Fibroblast of mammary gland (primary cell): ENCODE measurements around the gene PPM1L.

Experiments
- DNase-seq: peaks from one replicate; pipeline ENCODE4 v3.0.0-alpha.2; 2010; ENCODE audit warnings: low read depth
- H3K4me3 ChIP-seq: 2 replicates; pipeline ENCODE4 v1.5.1; 2011; ENCODE audit warnings: low read depth, mild to moderate bottlenecking, low read length, moderate library complexity; ENCODE audit not compliant: control insufficient read depth
- TF ChIP-seq, protein P1 (sequence below): conservative IDR thresholded peaks from 2 replicates; pipeline ENCODE4 v1.5.1; 2011; ENCODE audit warnings: low read depth, low read length, inconsistent platforms; ENCODE audit not compliant: control insufficient read depth, insufficient read depth

The PPM1L gene

DNA sequence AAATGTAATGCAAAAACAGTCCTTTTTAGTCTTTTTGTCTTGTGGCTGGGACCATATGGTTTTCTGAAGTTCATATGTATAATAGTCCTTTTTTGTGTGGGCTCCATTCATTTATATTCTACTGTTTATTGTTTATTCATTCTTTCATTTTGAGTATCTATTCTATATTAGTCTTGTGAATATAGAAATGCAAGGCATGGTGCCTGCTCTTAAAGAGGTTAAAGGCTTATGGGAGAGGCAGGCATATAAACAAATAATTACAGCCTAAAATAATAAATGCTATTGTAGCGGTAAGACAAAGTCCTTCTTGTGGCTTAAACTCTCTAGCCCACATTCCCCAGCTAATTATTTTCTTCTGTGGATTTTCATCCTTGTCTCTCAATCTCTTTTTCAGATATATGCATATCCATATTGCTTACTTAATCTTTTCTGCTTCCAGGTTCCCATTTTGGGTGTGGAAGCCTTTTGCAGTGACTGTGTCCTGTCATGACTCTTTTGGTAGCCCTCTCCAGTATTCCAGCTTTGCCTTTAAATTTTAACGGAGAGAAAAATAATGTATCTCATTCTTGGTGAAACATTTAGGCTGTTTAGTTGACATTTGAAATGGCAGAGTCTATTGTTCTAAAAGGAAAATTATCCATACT is 101.6 kb downstream of the PPM1L start:
- TF ChIP-seq, protein P1, sequence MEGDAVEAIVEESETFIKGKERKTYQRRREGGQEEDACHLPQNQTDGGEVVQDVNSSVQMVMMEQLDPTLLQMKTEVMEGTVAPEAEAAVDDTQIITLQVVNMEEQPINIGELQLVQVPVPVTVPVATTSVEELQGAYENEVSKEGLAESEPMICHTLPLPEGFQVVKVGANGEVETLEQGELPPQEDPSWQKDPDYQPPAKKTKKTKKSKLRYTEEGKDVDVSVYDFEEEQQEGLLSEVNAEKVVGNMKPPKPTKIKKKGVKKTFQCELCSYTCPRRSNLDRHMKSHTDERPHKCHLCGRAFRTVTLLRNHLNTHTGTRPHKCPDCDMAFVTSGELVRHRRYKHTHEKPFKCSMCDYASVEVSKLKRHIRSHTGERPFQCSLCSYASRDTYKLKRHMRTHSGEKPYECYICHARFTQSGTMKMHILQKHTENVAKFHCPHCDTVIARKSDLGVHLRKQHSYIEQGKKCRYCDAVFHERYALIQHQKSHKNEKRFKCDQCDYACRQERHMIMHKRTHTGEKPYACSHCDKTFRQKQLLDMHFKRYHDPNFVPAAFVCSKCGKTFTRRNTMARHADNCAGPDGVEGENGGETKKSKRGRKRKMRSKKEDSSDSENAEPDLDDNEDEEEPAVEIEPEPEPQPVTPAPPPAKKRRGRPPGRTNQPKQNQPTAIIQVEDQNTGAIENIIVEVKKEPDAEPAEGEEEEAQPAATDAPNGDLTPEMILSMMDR: no peak
- H3K4me3 ChIP-seq: no peak overlapping the region
- no peak for DNase-seq

DNA sequence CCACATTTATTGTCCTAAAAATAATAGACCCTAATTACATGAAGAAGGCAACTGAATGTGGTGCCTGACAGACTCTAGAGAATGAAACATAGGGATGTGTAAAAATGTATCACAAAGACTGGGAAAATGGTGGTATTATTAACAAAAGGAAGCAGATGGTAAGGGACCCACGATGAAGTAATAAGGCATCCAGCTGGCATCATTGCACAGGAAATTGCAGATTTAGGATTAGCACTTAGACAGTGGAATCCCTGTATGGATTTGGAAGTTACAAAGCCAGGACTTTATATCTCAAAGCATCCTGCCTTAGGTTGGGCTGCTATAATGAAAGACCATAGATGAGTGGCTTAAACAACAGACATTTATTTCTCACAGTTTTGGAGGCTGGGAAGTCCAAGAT is 104.3 kb downstream of the PPM1L start:
- DNase-seq: no peak
- TF ChIP-seq, protein P1: no peak
- no peak overlapping the region for H3K4me3 ChIP-seq

DNA sequence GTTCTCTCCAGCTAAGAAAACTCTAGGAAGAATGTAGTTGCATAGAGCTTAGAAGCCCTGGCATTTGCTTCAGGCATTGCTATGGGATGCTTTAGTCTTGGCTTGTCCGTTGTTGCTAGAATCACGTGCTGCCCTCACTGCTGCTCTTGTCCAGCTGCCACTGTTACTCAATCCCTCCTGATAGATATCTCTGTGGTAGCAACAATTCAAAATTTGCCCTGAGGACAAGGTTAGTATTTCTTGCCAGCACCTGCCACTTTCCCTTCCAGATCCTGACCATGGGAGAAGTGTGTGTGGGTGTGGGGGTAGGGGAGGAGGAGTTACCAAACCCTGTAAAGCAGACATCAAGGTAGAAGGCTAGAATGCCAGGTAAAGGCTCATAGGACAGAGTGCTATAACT is 113.8 kb downstream of the PPM1L start:
- no peak overlapping the region for H3K4me3 ChIP-seq
- TF ChIP-seq, protein P1: no peak
- no peak for DNase-seq

DNA sequence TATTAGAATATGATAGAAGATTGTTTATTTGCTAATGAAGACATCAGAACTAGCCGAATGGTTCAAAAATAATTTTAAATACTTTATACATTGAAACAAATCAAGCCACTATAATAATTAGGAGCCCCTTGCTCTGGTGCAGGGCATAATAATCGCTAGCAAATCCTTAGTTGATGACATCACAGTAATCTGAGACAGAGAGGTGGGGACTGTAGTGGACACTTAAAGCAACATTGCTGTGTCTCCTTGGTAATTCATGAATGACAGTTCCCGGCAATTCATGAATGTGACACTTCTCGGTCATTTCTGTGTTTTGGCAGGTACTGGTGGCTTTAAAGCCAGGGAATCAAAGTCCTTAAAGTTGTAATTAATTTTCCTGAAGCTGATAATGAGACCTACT is 114.3 kb downstream of the PPM1L start:
- DNase-seq: no peak
- TF ChIP-seq, protein P1: no peak

DNA sequence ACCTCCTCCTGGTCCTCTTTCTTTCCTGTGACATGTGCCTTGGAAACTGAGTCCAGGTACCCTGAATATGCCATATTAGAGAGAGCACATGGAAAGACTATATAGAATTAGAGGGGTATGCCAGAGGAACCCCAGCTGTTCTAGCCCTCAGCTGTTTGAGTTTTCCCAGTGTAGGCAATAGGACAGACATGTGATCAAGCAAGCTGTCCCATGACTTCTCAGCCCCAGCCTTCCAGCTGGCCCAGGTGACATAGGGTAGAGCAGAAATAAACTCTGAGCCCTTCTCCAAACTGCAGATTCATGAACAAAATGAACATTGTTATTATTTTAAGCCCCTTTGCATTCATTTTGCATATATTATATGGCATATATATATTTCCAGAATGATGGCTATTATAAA is 118.7 kb downstream of the PPM1L start:
- TF ChIP-seq, protein P1: no peak
- no peak overlapping the region for H3K4me3 ChIP-seq
- DNase-seq: no peak

More for the DNA sequence above, 114.3 kb downstream of the PPM1L start:
- H3K4me3 ChIP-seq: no peak overlapping the region

DNA sequence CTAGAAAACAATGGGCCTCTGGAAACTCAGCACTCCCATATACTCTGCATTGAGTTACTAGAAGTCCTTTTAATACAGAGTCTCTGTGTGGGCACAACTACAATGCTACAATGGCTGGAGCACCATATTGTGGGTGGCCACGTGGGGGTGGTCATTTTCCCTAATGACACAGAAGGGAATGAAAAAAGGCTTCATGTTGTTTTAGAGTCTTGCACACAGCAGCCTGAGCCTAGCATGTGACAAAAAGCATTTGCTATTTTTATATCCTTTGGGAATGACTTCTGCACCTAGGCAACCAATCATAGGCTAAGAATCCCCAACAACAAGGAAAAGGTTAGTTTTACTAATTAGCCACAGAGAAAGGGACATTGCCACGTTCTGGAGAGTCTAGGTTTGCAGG is 120.6 kb downstream of the PPM1L start:
- TF ChIP-seq, protein P1: no peak
- DNase-seq: no peak

DNA sequence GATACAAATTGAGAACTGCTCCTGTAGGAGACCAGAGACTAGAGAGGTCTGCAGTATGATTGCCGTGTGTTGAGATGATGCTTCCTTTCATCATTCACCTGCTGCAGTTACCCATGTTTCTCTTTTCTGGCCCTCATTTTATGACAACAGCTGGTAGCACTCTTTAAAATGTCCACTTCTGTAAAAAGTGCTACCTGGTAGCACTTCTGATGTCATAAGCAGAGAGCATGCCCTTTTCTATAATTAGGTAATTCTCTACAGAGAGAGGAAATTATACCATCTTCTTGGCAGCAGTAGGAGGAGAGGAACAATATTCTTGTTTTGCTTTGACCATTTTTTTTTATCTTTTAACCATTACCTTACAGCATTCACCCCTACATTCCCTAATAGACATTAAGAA is 123.8 kb downstream of the PPM1L start:
- TF ChIP-seq, protein P1: no peak
- H3K4me3 ChIP-seq: no peak overlapping the region
- DNase-seq: no peak

More for the DNA sequence above, 120.6 kb downstream of the PPM1L start:
- H3K4me3 ChIP-seq: no peak overlapping the region
